Body of pancreas (tissue), 4 donors: ENCODE results near the gene PTCHD4. TPM values are rescaled to one million over a fixed set of nuclear protein-coding genes. Genes with fewer than 3 reads are reported as not detected.

Experiments used
- ATAC-seq: fragments of 150-250 bp; one replicate; pipeline ENCODE4 v1.9.1; 2016
- DNase-seq, 4 donors: peaks; one replicate each; pipeline ENCODE4 v3.0.0-alpha.2; 2019
- H3K27ac ChIP-seq, 4 donors: fragments of 200-600 bp; sonication (generic); 1 replicate in 3 of 4; 2 replicates in 1 of 4; pipeline versions ENCODE4 v1.5.1 to v1.6.1; 2016 to 2019; ENCODE audit warnings: mild to moderate bottlenecking in 1 of 4, mixed read lengths in 1 of 4, moderate library complexity in 1 of 4
- H3K27me3 ChIP-seq, 2 donors: fragments of 200-600 bp; sonication (generic); one replicate each; pipeline ENCODE4 v1.6.0; 2016; ENCODE audit warnings: mild to moderate bottlenecking in 1 of 2
- H3K36me3 ChIP-seq, 2 donors: fragments of 200-600 bp; sonication (generic); replicated peaks in 1 of 2; 2 replicates each; pipeline ENCODE4 v1.5.1; 2016; ENCODE audit warnings: low read depth in 2 of 2; ENCODE audit not compliant: insufficient read depth in 1 of 2
- H3K4me1 ChIP-seq: fragments of 200-600 bp; sonication (generic); one replicate; pipeline ENCODE4 v1.6.0; 2016
- H3K4me3 ChIP-seq, 2 donors: fragments of 200-600 bp; sonication (generic); 1 replicate in 1 of 2; 2 replicates in 1 of 2; pipeline ENCODE4 v1.5.1; 2016 to 2019
- H3K9me3 ChIP-seq, 3 donors: fragments of 200-600 bp; sonication (generic); 1 replicate in 2 of 3; 2 replicates in 1 of 3; pipeline ENCODE4 v1.5.1; 2016
- POLR2A ChIP-seq, 3 donors: fragments of 450-650 bp; IDR thresholded peaks; one replicate each; pipeline ENCODE4 v1.6.1; 2016; ENCODE audit warnings: antibody characterized with exemption in 3 of 3, mild to moderate bottlenecking in 2 of 3
- WGBS, 2 donors: methylation state at CpG; one replicate each; pipeline ENCODE4 v1.1.5; 2017; 5-methylcytosine and 5-hydroxymethylcytosine counted together
- intact Hi-C: fragments of 100-400 bp; cut with DNase I; formaldehyde crosslinking; loops from one replicate; pipeline ENCODE4 v1.15.1; 2023
- total RNA-seq, 2 donors: library from RNA; depleted of rRNA; stranded (reverse); fragments of >200 nt; gene quantifications; one replicate each; pipeline ENCODE4 v1.1.0, GENCODE V29; 2016
- TF ChIP-seq, protein P1 (sequence below), 7 experiments: fragments of 450-650 bp in 4 of 7; fragments of 200-600 bp in 3 of 7; sonication (generic) in 3 of 7; IDR thresholded peaks; one replicate each; pipeline ENCODE4 v1.5.1; 2016 to 2019; ENCODE audit warnings: antibody characterized with exemption in 7 of 7

PTCHD4 gene
- total RNA-seq, 2 donors from 2014 or later, result 0.26 TPM; not detected in 1

DNA sequence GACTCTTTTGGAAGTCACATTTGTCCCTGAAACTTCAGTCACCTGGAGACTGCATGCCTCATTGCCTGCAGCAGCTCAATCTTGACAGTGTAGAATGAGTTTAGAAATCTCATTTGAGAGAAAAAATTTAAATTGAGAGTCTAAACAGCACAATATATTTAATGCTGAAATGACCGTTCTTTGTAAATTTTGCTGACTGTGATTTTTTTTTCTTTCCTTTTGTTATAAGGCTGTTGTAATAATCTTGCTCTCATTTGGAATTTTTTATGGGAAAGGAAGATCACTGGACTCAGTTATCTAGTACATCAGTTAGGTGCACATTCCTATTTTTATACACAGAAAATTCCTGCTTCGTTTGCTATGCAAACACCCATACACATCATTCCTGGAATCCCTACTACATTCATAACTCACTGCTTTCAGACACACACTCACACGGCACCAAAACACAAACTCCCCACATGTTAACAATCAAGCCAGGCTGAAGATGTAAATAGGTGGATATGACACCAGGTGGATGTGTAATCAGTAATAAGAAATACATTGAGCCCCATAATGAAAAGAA is 43.8 kb downstream of the PTCHD4 start:
- WGBS, 2 donors, result 35 to 37% methylated on average over 3 of the region's 3 CpGs
- DNase-seq (no peak), ATAC-seq (no peak)
- TF ChIP-seq, protein P1, sequence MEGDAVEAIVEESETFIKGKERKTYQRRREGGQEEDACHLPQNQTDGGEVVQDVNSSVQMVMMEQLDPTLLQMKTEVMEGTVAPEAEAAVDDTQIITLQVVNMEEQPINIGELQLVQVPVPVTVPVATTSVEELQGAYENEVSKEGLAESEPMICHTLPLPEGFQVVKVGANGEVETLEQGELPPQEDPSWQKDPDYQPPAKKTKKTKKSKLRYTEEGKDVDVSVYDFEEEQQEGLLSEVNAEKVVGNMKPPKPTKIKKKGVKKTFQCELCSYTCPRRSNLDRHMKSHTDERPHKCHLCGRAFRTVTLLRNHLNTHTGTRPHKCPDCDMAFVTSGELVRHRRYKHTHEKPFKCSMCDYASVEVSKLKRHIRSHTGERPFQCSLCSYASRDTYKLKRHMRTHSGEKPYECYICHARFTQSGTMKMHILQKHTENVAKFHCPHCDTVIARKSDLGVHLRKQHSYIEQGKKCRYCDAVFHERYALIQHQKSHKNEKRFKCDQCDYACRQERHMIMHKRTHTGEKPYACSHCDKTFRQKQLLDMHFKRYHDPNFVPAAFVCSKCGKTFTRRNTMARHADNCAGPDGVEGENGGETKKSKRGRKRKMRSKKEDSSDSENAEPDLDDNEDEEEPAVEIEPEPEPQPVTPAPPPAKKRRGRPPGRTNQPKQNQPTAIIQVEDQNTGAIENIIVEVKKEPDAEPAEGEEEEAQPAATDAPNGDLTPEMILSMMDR (IDR thresholded peaks at IDR 0.05), result no peak
- TF ChIP-seq POLR2A (IDR thresholded peaks at IDR 0.05), result no peak
- Histone ChIP-seq H3K4me1 (peaks cover 4% of the 10 kb centered on the region), H3K27me3 (no peaks in the 10 kb centered on the region), H3K36me3 (no peaks in the 10 kb centered on the region), H3K4me3 (no peak overlapping the region), H3K9me3 (no peaks in the 10 kb centered on the region), H3K27ac (no peak overlapping the region)
- intact Hi-C loops, result no loop called here

DNA sequence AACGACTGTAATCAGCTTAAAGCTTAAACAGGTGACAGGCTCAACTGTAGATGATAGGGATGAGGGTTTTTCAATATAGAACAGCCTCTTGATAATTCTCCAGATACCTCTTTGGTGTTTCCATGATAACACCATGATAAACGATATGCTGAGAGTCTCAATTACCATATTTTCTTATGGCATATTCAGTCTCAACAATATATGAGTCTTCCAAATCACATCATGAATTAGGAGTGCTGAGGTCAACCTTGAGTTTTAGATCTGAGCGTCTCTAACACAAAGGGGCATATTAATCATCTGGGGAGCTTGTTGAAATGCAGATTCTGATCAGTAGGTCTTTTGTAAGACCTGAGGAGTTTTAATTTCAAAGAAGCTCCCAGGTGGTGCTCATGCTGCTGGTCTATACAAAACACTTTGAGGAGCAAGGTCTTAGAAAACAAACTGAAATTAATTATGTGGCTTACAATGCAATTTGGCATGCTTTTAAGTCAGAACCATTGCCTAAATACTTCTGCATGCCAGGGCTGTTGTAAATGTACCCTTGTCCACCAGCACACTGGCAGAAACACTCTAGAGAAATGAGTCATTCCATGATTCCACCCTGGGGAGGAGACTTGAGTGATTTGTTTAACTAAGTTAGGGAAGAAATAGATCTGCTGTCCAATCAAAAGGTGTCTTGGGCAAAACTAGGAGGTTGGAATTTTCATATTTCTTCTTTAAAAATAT is 49.6 kb downstream of the PTCHD4 start:
- no peak for ATAC-seq
- WGBS, 2 donors, result 33 to 38% methylated on average over 3 of the region's 3 CpGs

More for the DNA sequence above, 49.6 kb downstream of the PTCHD4 start:
- TF ChIP-seq, protein P1 (IDR thresholded peaks at IDR 0.05), result no peak
- no peak for TF ChIP-seq POLR2A (IDR thresholded peaks at IDR 0.05)
- no peaks in the 10 kb centered on the region for H3K27me3 ChIP-seq
- DNase-seq, result no peak
- no peak overlapping the region for H3K4me3 ChIP-seq
- intact Hi-C loops, result no loop called here
- H3K9me3 ChIP-seq, result no peaks in the 10 kb centered on the region
- H3K4me1 ChIP-seq, result no peaks in the 10 kb centered on the region
- no peaks in the 10 kb centered on the region for H3K36me3 ChIP-seq
- H3K27ac ChIP-seq, result no peak overlapping the region
